ENCODE data around the gene SNTA1. TPM values are rescaled to one million over a fixed set of nuclear protein-coding genes. Genes with fewer than 3 reads are reported as not detected.
"Not testable (repeated sequence)": the region's sequence is repeated elsewhere in the genome, so short reads cannot be mapped to it uniquely, and the experiment has no call there.

Gene SNTA1
- total RNA-seq, 1 experiment from 2014 or later: 7.6 TPM

DNA sequence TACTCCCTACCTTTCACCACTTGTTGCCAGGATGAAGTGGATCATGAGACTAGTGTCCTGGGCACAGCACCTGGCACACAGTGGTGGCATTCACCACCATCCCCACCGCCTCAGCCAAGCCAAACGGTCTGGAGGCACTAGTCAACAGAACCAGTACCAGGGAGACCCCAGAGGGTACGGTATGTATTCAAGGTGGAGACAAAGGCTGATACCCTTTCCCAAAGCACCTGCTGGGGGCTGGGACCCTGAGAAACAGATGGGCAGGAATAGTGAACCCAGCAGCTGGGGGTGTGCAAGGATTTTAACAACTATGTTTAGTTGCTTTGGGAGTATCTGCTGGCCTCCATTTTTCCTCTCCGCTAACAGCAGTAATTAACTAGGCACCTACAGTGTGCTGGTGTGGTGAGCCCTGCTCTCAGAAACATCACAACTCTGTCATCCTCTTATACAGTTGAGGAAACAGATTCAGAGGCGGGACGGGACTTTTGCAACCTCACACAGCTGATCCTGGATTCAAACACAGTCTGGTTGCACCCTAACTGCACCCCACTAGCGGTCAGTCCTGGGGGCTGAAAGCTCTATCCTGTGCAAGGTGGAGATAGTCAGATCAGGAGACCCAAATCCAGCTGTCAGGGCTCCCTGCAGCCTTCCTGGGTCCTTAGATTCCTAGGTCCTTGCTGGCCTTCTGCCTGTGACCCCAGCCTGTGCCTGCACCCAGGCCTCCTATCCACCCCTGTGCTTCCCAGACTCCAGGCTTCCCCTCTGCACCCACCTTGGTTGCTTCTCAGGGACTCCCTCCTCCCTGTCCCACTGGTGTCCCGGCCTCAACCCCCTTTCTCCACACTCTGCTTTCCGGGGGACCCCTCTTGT is 1.2 kb downstream of the SNTA1 start:
- TF ChIP-seq, protein P1, sequence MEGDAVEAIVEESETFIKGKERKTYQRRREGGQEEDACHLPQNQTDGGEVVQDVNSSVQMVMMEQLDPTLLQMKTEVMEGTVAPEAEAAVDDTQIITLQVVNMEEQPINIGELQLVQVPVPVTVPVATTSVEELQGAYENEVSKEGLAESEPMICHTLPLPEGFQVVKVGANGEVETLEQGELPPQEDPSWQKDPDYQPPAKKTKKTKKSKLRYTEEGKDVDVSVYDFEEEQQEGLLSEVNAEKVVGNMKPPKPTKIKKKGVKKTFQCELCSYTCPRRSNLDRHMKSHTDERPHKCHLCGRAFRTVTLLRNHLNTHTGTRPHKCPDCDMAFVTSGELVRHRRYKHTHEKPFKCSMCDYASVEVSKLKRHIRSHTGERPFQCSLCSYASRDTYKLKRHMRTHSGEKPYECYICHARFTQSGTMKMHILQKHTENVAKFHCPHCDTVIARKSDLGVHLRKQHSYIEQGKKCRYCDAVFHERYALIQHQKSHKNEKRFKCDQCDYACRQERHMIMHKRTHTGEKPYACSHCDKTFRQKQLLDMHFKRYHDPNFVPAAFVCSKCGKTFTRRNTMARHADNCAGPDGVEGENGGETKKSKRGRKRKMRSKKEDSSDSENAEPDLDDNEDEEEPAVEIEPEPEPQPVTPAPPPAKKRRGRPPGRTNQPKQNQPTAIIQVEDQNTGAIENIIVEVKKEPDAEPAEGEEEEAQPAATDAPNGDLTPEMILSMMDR (IDR thresholded peaks at IDR 0.05; ENCODE audit: unreplicated experiment): no peak
- H3K27ac Mint-ChIP-seq (ENCODE audit: unreplicated experiment): no peak overlapping the region
- BruUV-seq (replicated peaks): no TSS peak
- H3K9me3 Mint-ChIP-seq (ENCODE audit: low read depth, unreplicated experiment): no peaks in the 10 kb centered on the region
- no peak for DNase-seq
- peaks cover 20% of the 10 kb centered on the region for H3K36me3 Mint-ChIP-seq (ENCODE audit: insufficient read depth, unreplicated experiment)
- H3K27me3 Mint-ChIP-seq (ENCODE audit: unreplicated experiment): no peaks in the 10 kb centered on the region
- peaks cover 16% of the 10 kb centered on the region for H3K4me1 Mint-ChIP-seq (ENCODE audit: low read depth, unreplicated experiment)
- intact Hi-C loops (cut with micrococcal nuclease; ENCODE audit: unreplicated experiment): no loop called here
- CTCF ChIA-PET: interaction anchor here (0.5 to 1.9 kb wide), 3 partner anchors 11 to 866 kb away, joined by 4 to 5 read pairs (median 4); no protein-coding TSS in a partner anchor
- peak overlapping the region; percentile 92 for H3K4me3 Mint-ChIP-seq (ENCODE audit: low read depth, unreplicated experiment)

DNA sequence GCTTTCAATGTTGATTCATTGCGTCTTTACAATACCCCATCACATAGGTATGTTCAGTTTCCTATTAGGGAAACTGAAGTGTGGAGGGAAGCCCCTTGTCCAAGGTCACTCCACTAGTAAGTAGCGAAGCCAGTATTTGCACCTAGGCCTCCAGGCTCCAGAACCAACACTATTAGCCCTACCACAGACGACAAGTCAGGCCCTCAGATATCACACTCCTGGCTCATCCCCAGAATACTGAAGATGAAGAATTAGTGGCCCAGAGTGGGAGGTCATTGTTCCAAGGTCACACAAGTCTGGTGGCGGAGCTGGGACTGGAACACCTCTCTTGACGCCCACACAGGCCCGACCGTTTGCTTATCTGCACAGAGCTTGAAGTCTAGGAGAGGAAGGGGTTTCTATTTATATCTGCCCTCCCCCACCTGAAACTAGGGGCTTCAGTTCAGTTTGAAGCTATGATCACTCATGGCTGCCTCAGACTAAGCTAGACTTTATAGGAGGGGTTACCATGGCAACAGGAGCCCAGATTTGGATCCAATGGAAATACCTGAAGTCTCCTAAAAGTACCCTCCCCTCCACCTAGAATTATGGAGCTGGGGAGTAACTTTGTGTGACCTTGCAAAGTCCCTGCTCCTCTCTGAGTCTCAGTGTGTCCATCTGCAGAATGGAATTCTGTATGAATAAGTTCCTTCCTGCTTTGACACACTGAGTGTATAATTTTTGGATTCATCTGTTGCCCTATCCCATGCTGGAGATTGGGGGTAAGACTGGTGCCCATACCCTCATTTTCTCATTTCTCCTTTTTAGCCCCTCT is 2.2 kb downstream of the SNTA1 start:
- DNase-seq: no peak
- Mint-ChIP-seq H3K27ac (ENCODE audit: unreplicated experiment) (no peak overlapping the region), H3K36me3 (ENCODE audit: insufficient read depth, unreplicated experiment) (peaks cover 20% of the 10 kb centered on the region), H3K4me1 (ENCODE audit: low read depth, unreplicated experiment) (peaks cover 16% of the 10 kb centered on the region), H3K27me3 (ENCODE audit: unreplicated experiment) (no peaks in the 10 kb centered on the region), H3K9me3 (ENCODE audit: low read depth, unreplicated experiment) (no peaks in the 10 kb centered on the region), H3K4me3 (ENCODE audit: low read depth, unreplicated experiment) (no peak overlapping the region)
- TF ChIP-seq, protein P1 (IDR thresholded peaks at IDR 0.05; ENCODE audit: unreplicated experiment): no peak
- intact Hi-C loops (cut with micrococcal nuclease; ENCODE audit: unreplicated experiment): no loop called here
- no TSS peak for BruUV-seq (replicated peaks)
- CTCF ChIA-PET: interaction anchor here (0.5 to 1.9 kb wide), 2 partner anchors 10 to 867 kb away, joined by 4 to 5 read pairs; no protein-coding TSS in a partner anchor

DNA sequence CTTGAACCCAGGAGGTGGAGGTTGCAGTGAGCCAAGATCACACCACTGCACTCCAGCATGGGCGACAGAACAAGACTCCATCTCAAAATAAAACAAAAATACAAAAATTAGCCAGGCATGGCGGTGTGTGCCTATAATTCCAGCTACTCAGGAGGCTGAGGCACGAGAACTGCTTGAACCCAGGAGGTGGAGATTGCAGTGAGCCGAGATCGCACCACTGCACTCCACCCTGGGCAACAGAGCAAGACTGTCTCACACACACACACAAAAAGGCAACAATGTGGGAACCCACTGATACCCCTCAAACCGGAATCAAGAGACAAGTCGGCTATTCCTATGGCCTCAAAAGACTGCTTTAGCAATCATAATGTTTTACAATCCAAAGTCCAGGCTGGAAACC is 3.0 kb downstream of the SNTA1 start:
- CTCF ChIA-PET; BruUV-seq (replicated peaks); H3K9me3 Mint-ChIP-seq (ENCODE audit: low read depth, unreplicated experiment); intact Hi-C loops (cut with micrococcal nuclease; ENCODE audit: unreplicated experiment); H3K27ac Mint-ChIP-seq (ENCODE audit: unreplicated experiment); H3K4me3 Mint-ChIP-seq (ENCODE audit: low read depth, unreplicated experiment); DNase-seq; H3K27me3 Mint-ChIP-seq (ENCODE audit: unreplicated experiment): not testable (repeated sequence)
- Mint-ChIP-seq H3K4me1 (ENCODE audit: low read depth, unreplicated experiment) (peaks cover 16% of the 10 kb centered on the region), H3K36me3 (ENCODE audit: insufficient read depth, unreplicated experiment) (peaks cover 20% of the 10 kb centered on the region)

DNA sequence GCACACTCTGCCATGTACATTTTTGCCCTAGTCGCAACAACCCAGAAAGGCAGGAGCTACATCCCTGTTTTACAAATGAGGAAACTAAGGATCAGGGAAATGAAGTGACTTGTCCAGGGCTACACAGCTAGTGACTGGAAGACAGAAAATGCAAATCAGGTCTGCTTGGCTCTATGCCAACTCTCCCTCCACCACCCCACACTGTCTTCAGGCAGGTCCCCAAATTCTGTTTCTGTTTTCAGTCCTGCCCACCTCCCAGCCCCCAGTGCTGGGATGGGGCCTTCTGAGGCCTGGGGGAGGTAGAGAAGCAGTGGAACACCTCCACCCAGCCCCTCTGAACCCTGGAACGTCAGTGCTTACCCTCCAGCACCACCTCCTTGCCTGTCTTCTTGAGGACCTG is 5.1 kb downstream of the SNTA1 start:
- CTCF ChIA-PET: no interaction called here
- intact Hi-C loops (cut with micrococcal nuclease; ENCODE audit: unreplicated experiment): no loop called here
- BruUV-seq (replicated peaks): no TSS peak
- Mint-ChIP-seq H3K4me3 (ENCODE audit: low read depth, unreplicated experiment) (no peak overlapping the region), H3K9me3 (ENCODE audit: low read depth, unreplicated experiment) (no peaks in the 10 kb centered on the region), H3K4me1 (ENCODE audit: low read depth, unreplicated experiment) (no peaks in the 10 kb centered on the region), H3K27ac (ENCODE audit: unreplicated experiment) (no peak overlapping the region), H3K36me3 (ENCODE audit: insufficient read depth, unreplicated experiment) (peaks cover 6% of the 10 kb centered on the region), H3K27me3 (ENCODE audit: unreplicated experiment) (no peaks in the 10 kb centered on the region)
- TF ChIP-seq, protein P1 (IDR thresholded peaks at IDR 0.05; ENCODE audit: unreplicated experiment): no peak
- DNase-seq: no peak

Data from Calu3 (cell line).